Smooth muscle cell (in vitro differentiated cells): ENCODE results near the gene AGXT2. TPM values are rescaled to one million over a fixed set of nuclear protein-coding genes. Genes with fewer than 3 reads are reported as not detected.

Source experiments
- DNase-seq: peaks from one replicate; lab custom pipeline; 2025; ENCODE audit not compliant: unreplicated experiment; lab: John Stamatoyannopoulos, UW
- H2AFZ ChIP-seq: fragments of 200-600 bp; sonication (generic); 2 replicates; pipeline ENCODE4 v1.6.0; 2016; ENCODE audit warnings: antibody characterized with exemption, low read depth, mild to moderate bottlenecking
- H3F3A ChIP-seq: fragments of 200-600 bp; sonication (generic); 2 replicates; pipeline ENCODE4 v1.6.0; 2017; ENCODE audit warnings: antibody characterized with exemption, low read depth
- H3K27ac ChIP-seq: fragments of 200-600 bp; sonication (generic); 2 replicates; pipeline ENCODE4 v1.5.1; 2016; ENCODE audit warnings: low read depth, mild to moderate bottlenecking
- H3K27me3 ChIP-seq: fragments of 200-600 bp; sonication (generic); 2 replicates; pipeline ENCODE4 v1.6.1; 2016; ENCODE audit warnings: low read depth, mild to moderate bottlenecking
- H3K36me3 ChIP-seq: fragments of 200-600 bp; sonication (generic); 2 replicates; pipeline ENCODE4 v1.5.1; 2016; ENCODE audit warnings: low read depth
- H3K4me1 ChIP-seq: fragments of 200-600 bp; sonication (generic); 2 replicates; pipeline ENCODE4 v1.5.1; 2016; ENCODE audit warnings: low read depth
- H3K4me2 ChIP-seq: fragments of 200-600 bp; sonication (generic); 2 replicates; pipeline ENCODE4 v1.6.0; 2016; ENCODE audit warnings: mild to moderate bottlenecking
- H3K4me3 ChIP-seq: fragments of 200-600 bp; sonication (generic); 2 replicates; pipeline ENCODE4 v1.5.1; 2016; ENCODE audit warnings: mild to moderate bottlenecking
- H3K79me2 ChIP-seq: fragments of 200-600 bp; sonication (generic); 2 replicates; pipeline ENCODE4 v1.6.0; 2016; ENCODE audit warnings: low read depth, mild to moderate bottlenecking
- H3K9ac ChIP-seq: fragments of 200-600 bp; sonication (generic); 2 replicates; pipeline ENCODE4 v1.6.0; 2016; ENCODE audit warnings: low read depth
- H3K9me3 ChIP-seq: fragments of 200-600 bp; sonication (generic); replicated peaks from 2 replicates; pipeline ENCODE4 v1.5.1; 2016; ENCODE audit warnings: low read depth
- H4K20me1 ChIP-seq: fragments of 200-600 bp; sonication (generic); 2 replicates; pipeline ENCODE4 v1.6.0; 2016; ENCODE audit warnings: low read depth
- CTCF ChIP-seq: fragments of 200-600 bp; sonication (generic); IDR thresholded peaks from 2 replicates; pipeline ENCODE4 v1.5.1; 2017; ENCODE audit warnings: borderline replicate concordance, mild to moderate bottlenecking, antibody characterized with exemption; ENCODE audit not compliant: insufficient read depth, poor library complexity, severe bottlenecking
- whole genome bisulfite sequencing: methylation state at CpG from one replicate; pipeline ENCODE4 v1.1.7; 2016; ENCODE audit warnings: low lambda C conversion rate; 5-methylcytosine and 5-hydroxymethylcytosine counted together
- polyA plus RNA-seq: library from polyadenylated mRNA; unstranded; fragments of >200 nt; fragmentation: Nextera tagmentation; extraction: Ambion mirVana; gene quantifications from 2 replicates; pipeline ENCODE4 v1.2.1, GENCODE V29; 2016
- total RNA-seq: library from RNA; depleted of rRNA; stranded (reverse); fragments of >200 nt; gene quantifications from 2 replicates; pipeline ENCODE4 v1.2.3, GENCODE V29; 2014

The AGXT2 gene
- not detected in 2 replicates for total RNA-seq
- polyA plus RNA-seq, result not detected in 2 replicates

GRCh38 chr5:35047785-35048404 lies at the start of gene AGXT2:
AGXT2 (minus strand) TSS chr5:35047949; CDS start chr5:35047892, 57 bp downstream.
- no peak within 1 kb of the TSS for H3K9ac ChIP-seq
- DNase-seq, result no peak
- H3K27ac ChIP-seq, result no peak within 1 kb of the TSS
- H4K20me1 ChIP-seq, result no peaks in the 10 kb centered on the region
- H3K4me1 ChIP-seq, result no peaks in the 10 kb centered on the region
- WGBS, result 91% methylated on average over 8 of the region's 8 CpGs
- no peak within 1 kb of the TSS for H3K4me3 ChIP-seq
- H3K79me2 ChIP-seq, result no peaks in the 10 kb centered on the region
- no peak for TF ChIP-seq CTCF
- H3K9me3 ChIP-seq, result no peaks in the 10 kb centered on the region
- H3K27me3 ChIP-seq, result no peaks in the 10 kb centered on the region
- H3F3A ChIP-seq, result no peaks in the 10 kb centered on the region
- no peak within 1 kb of the TSS for H2AFZ ChIP-seq
- H3K36me3 ChIP-seq, result no peaks in the 10 kb centered on the region
- H3K4me2 ChIP-seq, result no peak within 1 kb of the TSS

GRCh38 chr5:35096932-35097331 lies 49.2 kb upstream of the AGXT2 start:
- no peak for TF ChIP-seq CTCF
- Histone ChIP-seq H3K36me3 (no peaks in the 10 kb centered on the region), H3K4me1 (peaks cover 4% of the 10 kb centered on the region), H3K4me3 (no peak overlapping the region), H2AFZ (no peak overlapping the region), H3K27me3 (no peaks in the 10 kb centered on the region), H3F3A (no peaks in the 10 kb centered on the region), H3K4me2 (no peak overlapping the region), H3K9me3 (no peaks in the 10 kb centered on the region), H3K79me2 (no peaks in the 10 kb centered on the region), H3K27ac (no peak overlapping the region), H4K20me1 (no peaks in the 10 kb centered on the region), H3K9ac (no peak overlapping the region)
- DNase-seq, result no peak
- 88% methylated on average over 1 of the region's 1 CpG for WGBS

- no peak overlapping the region for H2AFZ ChIP-seq
- no peaks in the 10 kb centered on the region for H3K27me3 ChIP-seq
- no peak overlapping the region for H3K9ac ChIP-seq
- H3K4me1 ChIP-seq, result peaks cover 4% of the 10 kb centered on the region
- no peak for DNase-seq
- no peak overlapping the region for H3K4me3 ChIP-seq
- H3K27ac ChIP-seq, result no peak overlapping the region
- WGBS, result 85% methylated on average over 3 of the region's 3 CpGs
- TF ChIP-seq CTCF, result no peak
- H3F3A ChIP-seq, result no peaks in the 10 kb centered on the region
- H3K79me2 ChIP-seq, result no peaks in the 10 kb centered on the region
- H3K9me3 ChIP-seq, result no peaks in the 10 kb centered on the region
- no peaks in the 10 kb centered on the region for H4K20me1 ChIP-seq
- H3K36me3 ChIP-seq, result no peaks in the 10 kb centered on the region
- no peak overlapping the region for H3K4me2 ChIP-seq
These were observed 48.5 kb upstream of the AGXT2 start for GRCh38 chr5:35096216-35096615.

- DNase-seq, result no peak
- Histone ChIP-seq H3F3A (no peaks in the 10 kb centered on the region), H3K4me1 (peaks cover 4% of the 10 kb centered on the region), H2AFZ (no peak overlapping the region), H3K9me3 (no peaks in the 10 kb centered on the region), H3K79me2 (no peaks in the 10 kb centered on the region), H3K4me3 (no peak overlapping the region), H3K9ac (no peak overlapping the region), H3K4me2 (no peak overlapping the region), H3K27ac (no peak overlapping the region), H4K20me1 (no peaks in the 10 kb centered on the region), H3K27me3 (no peaks in the 10 kb centered on the region), H3K36me3 (no peaks in the 10 kb centered on the region)
- TF ChIP-seq CTCF, result no peak
- 89% methylated on average over 3 of the region's 3 CpGs for WGBS
These were observed 47.6 kb upstream of the AGXT2 start for GRCh38 chr5:35095366-35095765.
